ENCODE results near the gene APOO.

APOO gene

GRCh38 chrX:23851544-23851943 lies 56.2 kb downstream of the APOO start:
- Histone ChIP-seq H3K27ac (ENCODE audit: low read depth, low read length) (no peak overlapping the region), H3K9ac (ENCODE audit: low read length in 5 of 5) (no peak overlapping the region), H3K4me1 (ENCODE audit: control insufficient read depth in 5 of 5, insufficient read depth in 5 of 5, low read length in 5 of 5) (peaks cover 0 to 8% (median 0%) of the 10 kb centered on the region in 5 donors), H3K4me3 (ENCODE audit: low read depth in 1 of 5, low read length in 5 of 5) (no peak overlapping the region), H3K36me3 (ENCODE audit: control insufficient read depth in 5 of 5, insufficient read depth in 5 of 5, low read length in 5 of 5) (no peaks in the 10 kb centered on the region), H3K9me3 (ENCODE audit: control insufficient read depth in 5 of 5, low read length in 5 of 5) (no peaks in the 10 kb centered on the region), H3K27me3 (ENCODE audit: control insufficient read depth in 5 of 5, insufficient read depth in 4 of 5, low read length in 5 of 5) (peaks cover 0 to 2% (median 0%) of the 10 kb centered on the region in 5 donors)

GRCh38 chrX:23849241-23849640 lies 58.5 kb downstream of the APOO start:
- H3K36me3 ChIP-seq (ENCODE audit: control insufficient read depth in 5 of 5, insufficient read depth in 5 of 5, low read length in 5 of 5), result no peaks in the 10 kb centered on the region
- peaks cover 0 to 2% (median 0%) of the 10 kb centered on the region in 5 donors for H3K27me3 ChIP-seq (ENCODE audit: control insufficient read depth in 5 of 5, insufficient read depth in 4 of 5, low read length in 5 of 5)
- no peak overlapping the region for H3K27ac ChIP-seq (ENCODE audit: low read depth, low read length)
- H3K9ac ChIP-seq (ENCODE audit: low read length in 5 of 5), result no peak overlapping the region
- H3K4me1 ChIP-seq (ENCODE audit: control insufficient read depth in 5 of 5, insufficient read depth in 5 of 5, low read length in 5 of 5), result peaks cover 0 to 15% (median 7%) of the 10 kb centered on the region in 5 donors
- H3K4me3 ChIP-seq (ENCODE audit: low read depth in 1 of 5, low read length in 5 of 5), result no peak overlapping the region
- H3K9me3 ChIP-seq (ENCODE audit: control insufficient read depth in 5 of 5, low read length in 5 of 5), result no peaks in the 10 kb centered on the region

DNA sequence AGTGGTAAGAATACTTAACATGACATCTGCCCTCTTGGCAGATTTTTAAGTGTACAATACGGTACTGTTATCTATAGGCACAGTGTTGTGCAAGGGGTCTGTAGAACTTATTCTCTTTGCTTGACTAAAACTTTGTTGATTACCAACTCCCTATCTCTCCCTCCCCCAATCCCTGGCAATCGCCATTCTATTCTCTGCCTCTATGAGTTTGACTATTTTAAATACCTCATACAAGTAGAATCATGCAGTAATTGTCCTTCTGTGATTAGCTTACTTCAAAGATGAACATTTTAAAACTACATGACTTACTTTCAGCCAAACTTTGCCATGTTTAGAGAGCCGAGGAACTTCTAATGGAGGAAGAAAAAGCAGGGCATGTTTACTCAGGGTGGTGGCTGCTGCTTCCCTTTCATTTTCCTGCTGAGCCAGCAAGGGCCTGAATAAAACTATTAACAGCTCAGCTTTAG lies 62.4 kb downstream of the APOO start:
- no peaks in the 10 kb centered on the region for H3K36me3 ChIP-seq (ENCODE audit: control insufficient read depth in 5 of 5, insufficient read depth in 5 of 5, low read length in 5 of 5)
- peaks cover 0 to 2% (median 0%) of the 10 kb centered on the region in 5 donors for H3K27me3 ChIP-seq (ENCODE audit: control insufficient read depth in 5 of 5, insufficient read depth in 4 of 5, low read length in 5 of 5)
- no peak overlapping the region for H3K27ac ChIP-seq (ENCODE audit: low read depth, low read length)
- no peaks in the 10 kb centered on the region for H3K9me3 ChIP-seq (ENCODE audit: control insufficient read depth in 5 of 5, low read length in 5 of 5)
- no peak overlapping the region for H3K9ac ChIP-seq (ENCODE audit: low read length in 5 of 5)
- peaks cover 0 to 18% (median 10%) of the 10 kb centered on the region in 5 donors for H3K4me1 ChIP-seq (ENCODE audit: control insufficient read depth in 5 of 5, insufficient read depth in 5 of 5, low read length in 5 of 5)
- no peak overlapping the region for H3K4me3 ChIP-seq (ENCODE audit: low read depth in 1 of 5, low read length in 5 of 5)

GRCh38 chrX:23844502-23845138 lies 63.1 kb downstream of the APOO start:
- H3K4me3 ChIP-seq (ENCODE audit: low read depth in 1 of 5, low read length in 5 of 5), result no peak overlapping the region
- no peaks in the 10 kb centered on the region for H3K9me3 ChIP-seq (ENCODE audit: control insufficient read depth in 5 of 5, low read length in 5 of 5)
- peaks cover 0 to 18% (median 10%) of the 10 kb centered on the region in 5 donors for H3K4me1 ChIP-seq (ENCODE audit: control insufficient read depth in 5 of 5, insufficient read depth in 5 of 5, low read length in 5 of 5)
- peaks cover 0 to 2% (median 0%) of the 10 kb centered on the region in 5 donors for H3K27me3 ChIP-seq (ENCODE audit: control insufficient read depth in 5 of 5, insufficient read depth in 4 of 5, low read length in 5 of 5)
- no peak overlapping the region for H3K9ac ChIP-seq (ENCODE audit: low read length in 5 of 5)
- no peak overlapping the region for H3K27ac ChIP-seq (ENCODE audit: low read depth, low read length)
- H3K36me3 ChIP-seq (ENCODE audit: control insufficient read depth in 5 of 5, insufficient read depth in 5 of 5, low read length in 5 of 5), result no peaks in the 10 kb centered on the region

DNA sequence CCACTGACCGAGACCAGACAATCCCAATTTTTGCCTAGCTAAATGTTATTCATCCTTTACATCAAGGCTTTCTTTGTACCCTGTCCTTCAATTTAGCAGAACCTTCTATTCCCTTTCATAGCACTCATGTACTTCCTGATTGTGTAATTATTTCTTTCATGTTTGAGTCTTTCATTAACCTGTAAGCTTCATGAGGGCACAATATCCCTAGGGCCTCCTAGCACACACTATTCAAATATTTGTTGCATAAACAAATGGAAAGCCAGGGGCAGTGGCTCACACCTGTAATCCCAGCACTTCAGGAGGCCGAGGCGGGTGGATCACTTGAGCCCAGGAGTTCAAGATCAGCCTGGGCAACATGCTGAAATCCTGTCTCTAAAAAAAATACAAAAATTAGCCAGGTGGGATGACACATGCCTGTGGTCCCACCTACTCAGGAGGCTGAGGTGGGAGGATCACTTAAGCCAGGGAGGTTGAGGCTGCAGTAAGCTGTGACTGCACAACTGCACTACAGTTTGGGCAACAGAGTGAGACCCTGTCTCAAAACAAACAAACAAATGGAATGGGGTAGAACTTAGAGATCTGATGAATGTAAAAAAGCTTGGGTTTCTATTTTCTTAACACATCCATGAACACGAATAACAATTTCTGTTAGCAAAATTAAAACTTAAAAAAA lies 65.8 kb downstream of the APOO start:
- Histone ChIP-seq H3K9me3 (ENCODE audit: control insufficient read depth in 5 of 5, low read length in 5 of 5) (no peaks in the 10 kb centered on the region), H3K4me3 (ENCODE audit: low read depth in 1 of 5, low read length in 5 of 5) (no peak overlapping the region), H3K27me3 (ENCODE audit: control insufficient read depth in 5 of 5, insufficient read depth in 4 of 5, low read length in 5 of 5) (no peaks in the 10 kb centered on the region), H3K27ac (ENCODE audit: low read depth, low read length) (no peak overlapping the region), H3K36me3 (ENCODE audit: control insufficient read depth in 5 of 5, insufficient read depth in 5 of 5, low read length in 5 of 5) (no peaks in the 10 kb centered on the region), H3K9ac (ENCODE audit: low read length in 5 of 5) (no peak overlapping the region), H3K4me1 (ENCODE audit: control insufficient read depth in 5 of 5, insufficient read depth in 5 of 5, low read length in 5 of 5) (peaks cover 0 to 18% (median 10%) of the 10 kb centered on the region in 5 donors)

GRCh38 chrX:23840674-23841073 lies 67.1 kb downstream of the APOO start:
- no peaks in the 10 kb centered on the region for H3K36me3 ChIP-seq (ENCODE audit: control insufficient read depth in 5 of 5, insufficient read depth in 5 of 5, low read length in 5 of 5)
- no peak overlapping the region for H3K27ac ChIP-seq (ENCODE audit: low read depth, low read length)
- H3K9ac ChIP-seq (ENCODE audit: low read length in 5 of 5), result no peak overlapping the region
- H3K9me3 ChIP-seq (ENCODE audit: control insufficient read depth in 5 of 5, low read length in 5 of 5), result no peaks in the 10 kb centered on the region
- H3K4me3 ChIP-seq (ENCODE audit: low read depth in 1 of 5, low read length in 5 of 5), result no peak overlapping the region
- no peaks in the 10 kb centered on the region for H3K27me3 ChIP-seq (ENCODE audit: control insufficient read depth in 5 of 5, insufficient read depth in 4 of 5, low read length in 5 of 5)
- H3K4me1 ChIP-seq (ENCODE audit: control insufficient read depth in 5 of 5, insufficient read depth in 5 of 5, low read length in 5 of 5), result peaks cover 0 to 16% (median 10%) of the 10 kb centered on the region in 5 donors

DNA sequence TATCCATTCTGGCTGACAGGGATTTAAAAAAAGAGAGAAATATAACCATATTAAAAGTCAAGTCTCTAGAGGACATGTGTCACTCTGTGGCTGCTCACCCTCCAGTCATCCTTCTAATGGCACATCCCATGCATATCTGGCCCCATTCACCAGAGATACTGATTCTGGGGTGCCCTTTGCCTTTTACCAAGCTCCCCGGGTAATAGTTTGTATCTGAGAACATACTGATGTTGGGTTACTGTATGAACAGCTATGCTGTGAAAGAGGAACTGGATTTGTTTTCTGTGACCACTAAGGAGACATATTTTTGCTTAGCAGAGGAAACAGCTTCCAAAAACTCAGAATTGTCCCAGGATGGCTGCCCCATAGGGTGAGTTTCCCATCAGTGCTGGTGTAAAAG lies 68.8 kb downstream of the APOO start:
- Histone ChIP-seq H3K27ac (ENCODE audit: low read depth, low read length) (no peak overlapping the region), H3K9ac (ENCODE audit: low read length in 5 of 5) (no peak overlapping the region), H3K4me1 (ENCODE audit: control insufficient read depth in 5 of 5, insufficient read depth in 5 of 5, low read length in 5 of 5) (peaks cover 0 to 5% (median 4%) of the 10 kb centered on the region in 5 donors), H3K9me3 (ENCODE audit: control insufficient read depth in 5 of 5, low read length in 5 of 5) (no peaks in the 10 kb centered on the region), H3K4me3 (ENCODE audit: low read depth in 1 of 5, low read length in 5 of 5) (no peak overlapping the region), H3K36me3 (ENCODE audit: control insufficient read depth in 5 of 5, insufficient read depth in 5 of 5, low read length in 5 of 5) (no peaks in the 10 kb centered on the region), H3K27me3 (ENCODE audit: control insufficient read depth in 5 of 5, insufficient read depth in 4 of 5, low read length in 5 of 5) (no peaks in the 10 kb centered on the region)

DNA sequence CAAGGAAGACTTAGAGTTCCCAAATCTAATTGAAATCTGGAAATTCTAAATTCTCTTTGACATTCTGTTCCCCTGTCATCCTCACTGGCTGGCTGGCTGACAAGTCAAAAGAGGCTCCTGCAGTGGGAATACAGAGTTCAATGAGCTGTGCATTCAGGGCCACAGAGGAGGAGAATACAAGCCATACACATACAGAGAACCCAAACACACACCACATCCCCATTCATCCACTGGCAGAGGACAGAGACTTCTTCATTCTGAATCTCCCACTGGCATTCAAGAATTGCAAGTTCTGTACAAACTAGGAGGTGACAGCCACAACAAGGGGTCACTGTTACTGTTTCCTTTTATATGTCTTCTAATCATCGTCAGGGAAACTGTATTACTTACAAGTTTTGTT lies 75.0 kb downstream of the APOO start:
- Histone ChIP-seq H3K27me3 (ENCODE audit: control insufficient read depth in 5 of 5, insufficient read depth in 4 of 5, low read length in 5 of 5) (no peaks in the 10 kb centered on the region), H3K36me3 (ENCODE audit: control insufficient read depth in 5 of 5, insufficient read depth in 5 of 5, low read length in 5 of 5) (no peaks in the 10 kb centered on the region), H3K4me1 (ENCODE audit: control insufficient read depth in 5 of 5, insufficient read depth in 5 of 5, low read length in 5 of 5) (no peaks in the 10 kb centered on the region), H3K4me3 (ENCODE audit: low read depth in 1 of 5, low read length in 5 of 5) (no peak overlapping the region), H3K27ac (ENCODE audit: low read depth, low read length) (no peak overlapping the region), H3K9ac (ENCODE audit: low read length in 5 of 5) (no peak overlapping the region), H3K9me3 (ENCODE audit: control insufficient read depth in 5 of 5, low read length in 5 of 5) (no peaks in the 10 kb centered on the region)

- H3K4me1 ChIP-seq (ENCODE audit: control insufficient read depth in 5 of 5, insufficient read depth in 5 of 5, low read length in 5 of 5), result no peaks in the 10 kb centered on the region
- H3K27ac ChIP-seq (ENCODE audit: low read depth, low read length), result no peak overlapping the region
- no peak overlapping the region for H3K4me3 ChIP-seq (ENCODE audit: low read depth in 1 of 5, low read length in 5 of 5)
- no peak overlapping the region for H3K9ac ChIP-seq (ENCODE audit: low read length in 5 of 5)
- H3K27me3 ChIP-seq (ENCODE audit: control insufficient read depth in 5 of 5, insufficient read depth in 4 of 5, low read length in 5 of 5), result peaks cover 0 to 3% (median 0%) of the 10 kb centered on the region in 5 donors
- no peaks in the 10 kb centered on the region for H3K36me3 ChIP-seq (ENCODE audit: control insufficient read depth in 5 of 5, insufficient read depth in 5 of 5, low read length in 5 of 5)
- H3K9me3 ChIP-seq (ENCODE audit: control insufficient read depth in 5 of 5, low read length in 5 of 5), result no peaks in the 10 kb centered on the region
These were observed 78.9 kb downstream of the APOO start for GRCh38 chrX:23828881-23829280.

GRCh38 chrX:23826653-23827052 lies 81.1 kb downstream of the APOO start:
- Histone ChIP-seq H3K27ac (ENCODE audit: low read depth, low read length) (no peak overlapping the region), H3K4me3 (ENCODE audit: low read depth in 1 of 5, low read length in 5 of 5) (no peak overlapping the region), H3K4me1 (ENCODE audit: control insufficient read depth in 5 of 5, insufficient read depth in 5 of 5, low read length in 5 of 5) (no peaks in the 10 kb centered on the region), H3K9me3 (ENCODE audit: control insufficient read depth in 5 of 5, low read length in 5 of 5) (no peaks in the 10 kb centered on the region), H3K9ac (ENCODE audit: low read length in 5 of 5) (no peak overlapping the region), H3K36me3 (ENCODE audit: control insufficient read depth in 5 of 5, insufficient read depth in 5 of 5, low read length in 5 of 5) (no peaks in the 10 kb centered on the region), H3K27me3 (ENCODE audit: control insufficient read depth in 5 of 5, insufficient read depth in 4 of 5, low read length in 5 of 5) (peaks cover 0 to 6% (median 0%) of the 10 kb centered on the region in 5 donors)

Measured in subcutaneous abdominal adipose tissue (tissue), 5 donors.